Smooth muscle cell (in vitro differentiated cells): ENCODE results near the gene SLC2A9. TPM values are rescaled to one million over a fixed set of nuclear protein-coding genes. Genes with fewer than 3 reads are reported as not detected.

Experiments
- DNase-seq: peaks from one replicate; lab custom pipeline; 2025; ENCODE audit not compliant: unreplicated experiment; lab: John Stamatoyannopoulos, UW
- H2AFZ ChIP-seq: fragments of 200-600 bp; sonication (generic); 2 replicates; pipeline ENCODE4 v1.6.0; 2016; ENCODE audit warnings: antibody characterized with exemption, low read depth, mild to moderate bottlenecking
- H3F3A ChIP-seq: fragments of 200-600 bp; sonication (generic); 2 replicates; pipeline ENCODE4 v1.6.0; 2017; ENCODE audit warnings: antibody characterized with exemption, low read depth
- H3K27ac ChIP-seq: fragments of 200-600 bp; sonication (generic); 2 replicates; pipeline ENCODE4 v1.5.1; 2016; ENCODE audit warnings: low read depth, mild to moderate bottlenecking
- H3K27me3 ChIP-seq: fragments of 200-600 bp; sonication (generic); 2 replicates; pipeline ENCODE4 v1.6.1; 2016; ENCODE audit warnings: low read depth, mild to moderate bottlenecking
- H3K36me3 ChIP-seq: fragments of 200-600 bp; sonication (generic); 2 replicates; pipeline ENCODE4 v1.5.1; 2016; ENCODE audit warnings: low read depth
- H3K4me1 ChIP-seq: fragments of 200-600 bp; sonication (generic); 2 replicates; pipeline ENCODE4 v1.5.1; 2016; ENCODE audit warnings: low read depth
- H3K4me2 ChIP-seq: fragments of 200-600 bp; sonication (generic); 2 replicates; pipeline ENCODE4 v1.6.0; 2016; ENCODE audit warnings: mild to moderate bottlenecking
- H3K4me3 ChIP-seq: fragments of 200-600 bp; sonication (generic); 2 replicates; pipeline ENCODE4 v1.5.1; 2016; ENCODE audit warnings: mild to moderate bottlenecking
- H3K79me2 ChIP-seq: fragments of 200-600 bp; sonication (generic); 2 replicates; pipeline ENCODE4 v1.6.0; 2016; ENCODE audit warnings: low read depth, mild to moderate bottlenecking
- H3K9ac ChIP-seq: fragments of 200-600 bp; sonication (generic); 2 replicates; pipeline ENCODE4 v1.6.0; 2016; ENCODE audit warnings: low read depth
- H3K9me3 ChIP-seq: fragments of 200-600 bp; sonication (generic); replicated peaks from 2 replicates; pipeline ENCODE4 v1.5.1; 2016; ENCODE audit warnings: low read depth
- H4K20me1 ChIP-seq: fragments of 200-600 bp; sonication (generic); 2 replicates; pipeline ENCODE4 v1.6.0; 2016; ENCODE audit warnings: low read depth
- WGBS: methylation state at CpG from one replicate; pipeline ENCODE4 v1.1.7; 2016; ENCODE audit warnings: low lambda C conversion rate; 5-methylcytosine and 5-hydroxymethylcytosine counted together
- polyA plus RNA-seq: library from polyadenylated mRNA; unstranded; fragments of >200 nt; fragmentation: Nextera tagmentation; extraction: Ambion mirVana; gene quantifications from 2 replicates; pipeline ENCODE4 v1.2.1, GENCODE V29; 2016
- total RNA-seq: library from RNA; depleted of rRNA; stranded (reverse); fragments of >200 nt; gene quantifications from 2 replicates; pipeline ENCODE4 v1.2.3, GENCODE V29; 2014
- TF ChIP-seq, protein P1 (sequence below): fragments of 200-600 bp; sonication (generic); IDR thresholded peaks from 2 replicates; pipeline ENCODE4 v1.5.1; 2017; ENCODE audit warnings: borderline replicate concordance, mild to moderate bottlenecking, antibody characterized with exemption; ENCODE audit not compliant: insufficient read depth, poor library complexity, severe bottlenecking

Gene SLC2A9
- total and polyA plus RNA-seq, 2 experiments from 2014 or later = 1.3 to 2.2 TPM

- DNase-seq = no peak
- no peak overlapping the region for H3K4me3 ChIP-seq
- H3F3A ChIP-seq = no peaks in the 10 kb centered on the region
- no peaks in the 10 kb centered on the region for H4K20me1 ChIP-seq
- H3K9ac ChIP-seq = no peak overlapping the region
- no peaks in the 10 kb centered on the region for H3K4me1 ChIP-seq
- no peaks in the 10 kb centered on the region for H3K79me2 ChIP-seq
- WGBS = 89% methylated on average over 7 of the region's 7 CpGs
- no peaks in the 10 kb centered on the region for H3K36me3 ChIP-seq
- H3K27me3 ChIP-seq = no peaks in the 10 kb centered on the region
- H2AFZ ChIP-seq = no peak overlapping the region
- TF ChIP-seq, protein P1, sequence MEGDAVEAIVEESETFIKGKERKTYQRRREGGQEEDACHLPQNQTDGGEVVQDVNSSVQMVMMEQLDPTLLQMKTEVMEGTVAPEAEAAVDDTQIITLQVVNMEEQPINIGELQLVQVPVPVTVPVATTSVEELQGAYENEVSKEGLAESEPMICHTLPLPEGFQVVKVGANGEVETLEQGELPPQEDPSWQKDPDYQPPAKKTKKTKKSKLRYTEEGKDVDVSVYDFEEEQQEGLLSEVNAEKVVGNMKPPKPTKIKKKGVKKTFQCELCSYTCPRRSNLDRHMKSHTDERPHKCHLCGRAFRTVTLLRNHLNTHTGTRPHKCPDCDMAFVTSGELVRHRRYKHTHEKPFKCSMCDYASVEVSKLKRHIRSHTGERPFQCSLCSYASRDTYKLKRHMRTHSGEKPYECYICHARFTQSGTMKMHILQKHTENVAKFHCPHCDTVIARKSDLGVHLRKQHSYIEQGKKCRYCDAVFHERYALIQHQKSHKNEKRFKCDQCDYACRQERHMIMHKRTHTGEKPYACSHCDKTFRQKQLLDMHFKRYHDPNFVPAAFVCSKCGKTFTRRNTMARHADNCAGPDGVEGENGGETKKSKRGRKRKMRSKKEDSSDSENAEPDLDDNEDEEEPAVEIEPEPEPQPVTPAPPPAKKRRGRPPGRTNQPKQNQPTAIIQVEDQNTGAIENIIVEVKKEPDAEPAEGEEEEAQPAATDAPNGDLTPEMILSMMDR = no peak
- no peak overlapping the region for H3K4me2 ChIP-seq
- H3K9me3 ChIP-seq = no peaks in the 10 kb centered on the region
- H3K27ac ChIP-seq = no peak overlapping the region
These were observed 56.4 kb downstream of the SLC2A9 start for GRCh38 chr4:9964879-9965278.

- TF ChIP-seq, protein P1 = no peak
These were observed 58.0 kb downstream of the SLC2A9 start for GRCh38 chr4:9963328-9963727.

GRCh38 chr4:9962611-9963314 lies 58.5 kb downstream of the SLC2A9 start:
- H3K79me2 ChIP-seq = no peaks in the 10 kb centered on the region

More at GRCh38 chr4:9963328-9963727, 58.0 kb downstream of the SLC2A9 start:
- H3K9ac ChIP-seq = no peak overlapping the region
- H3K36me3 ChIP-seq = no peaks in the 10 kb centered on the region
- no peaks in the 10 kb centered on the region for H3K27me3 ChIP-seq
- no peaks in the 10 kb centered on the region for H3K4me1 ChIP-seq
- 92% methylated on average over 5 of the region's 5 CpGs for WGBS
- no peaks in the 10 kb centered on the region for H4K20me1 ChIP-seq
- H3F3A ChIP-seq = no peaks in the 10 kb centered on the region
- no peak overlapping the region for H3K4me3 ChIP-seq
- no peak for DNase-seq
- H3K9me3 ChIP-seq = no peaks in the 10 kb centered on the region
- H2AFZ ChIP-seq = no peak overlapping the region
- H3K79me2 ChIP-seq = no peaks in the 10 kb centered on the region
- no peak overlapping the region for H3K4me2 ChIP-seq
- H3K27ac ChIP-seq = no peak overlapping the region

More at GRCh38 chr4:9962611-9963314, 58.5 kb downstream of the SLC2A9 start:
- Histone ChIP-seq H3K9ac (no peak overlapping the region), H4K20me1 (no peaks in the 10 kb centered on the region), H3K36me3 (no peaks in the 10 kb centered on the region), H3K4me2 (no peak overlapping the region), H3K4me1 (no peaks in the 10 kb centered on the region), H2AFZ (no peak overlapping the region), H3F3A (no peaks in the 10 kb centered on the region), H3K27me3 (no peaks in the 10 kb centered on the region), H3K4me3 (no peak overlapping the region), H3K9me3 (no peaks in the 10 kb centered on the region), H3K27ac (no peak overlapping the region)
- TF ChIP-seq, protein P1 = no peak
- DNase-seq = no peak
- 93% methylated on average over 5 of the region's 5 CpGs for WGBS
